SH-SY5Y (cell line): Measurements from ENCODE around the gene KRT77.

Experiments used
- GATA2 ChIP-seq: IDR thresholded peaks from 2 replicates; pipeline ENCODE4 v1.6.1; 2011; ENCODE audit warnings: mild to moderate bottlenecking, low read depth, low read length
- GATA3 ChIP-seq: IDR thresholded peaks from 2 replicates; pipeline ENCODE4 v1.6.1; 2011; ENCODE audit warnings: low read depth, mild to moderate bottlenecking, low read length, moderate library complexity

KRT77 gene

GRCh38 chr12:52703424-52703823 is at the start of gene KRT77:
KRT77 (minus strand) TSS chr12:52703524; CDS start chr12:52703434, 90 bp downstream.
- TF ChIP-seq GATA2 (no peak), GATA3 (no peak)

- TF ChIP-seq GATA3 (no peak), GATA2 (no peak)
Measured at GRCh38 chr12:52752516-52752915, 49.2 kb upstream of the KRT77 start.

GRCh38 chr12:52751795-52752194 is 48.5 kb upstream of the KRT77 start:
- no peak for TF ChIP-seq GATA2
- no peak for TF ChIP-seq GATA3

GRCh38 chr12:52749827-52750226 is 46.5 kb upstream of the KRT77 start:
- no peak for TF ChIP-seq GATA3
- no peak for TF ChIP-seq GATA2

GRCh38 chr12:52748578-52748977 is 45.3 kb upstream of the KRT77 start:
- TF ChIP-seq GATA2 (no peak), GATA3 (no peak)

GRCh38 chr12:52745554-52745953 is 42.2 kb upstream of the KRT77 start:
- TF ChIP-seq GATA3 (no peak), GATA2 (no peak)

GRCh38 chr12:52744493-52745156 is 41.3 kb upstream of the KRT77 start:
- TF ChIP-seq GATA3 (no peak), GATA2 (no peak)

- TF ChIP-seq GATA2, result no peak
- no peak for TF ChIP-seq GATA3
Measured at GRCh38 chr12:52742822-52743457, 39.6 kb upstream of the KRT77 start.

- no peak for TF ChIP-seq GATA3
- TF ChIP-seq GATA2, result no peak
Measured at GRCh38 chr12:52742196-52742580, 38.9 kb upstream of the KRT77 start.

- TF ChIP-seq GATA2 (no peak), GATA3 (no peak)
Measured at GRCh38 chr12:52741375-52742195, 38.3 kb upstream of the KRT77 start.

- TF ChIP-seq GATA3 (no peak), GATA2 (no peak)
Measured at GRCh38 chr12:52740584-52740983, 37.3 kb upstream of the KRT77 start.

GRCh38 chr12:52739963-52740362 is 36.6 kb upstream of the KRT77 start:
- TF ChIP-seq GATA2 (no peak), GATA3 (no peak)

GRCh38 chr12:52735816-52736632 is 32.7 kb upstream of the KRT77 start:
- no peak for TF ChIP-seq GATA2
- TF ChIP-seq GATA3, result no peak

- TF ChIP-seq GATA3 (no peak), GATA2 (no peak)
Measured at GRCh38 chr12:52735106-52735505, 31.8 kb upstream of the KRT77 start.

- no peak for TF ChIP-seq GATA2
- no peak for TF ChIP-seq GATA3
Measured at GRCh38 chr12:52730793-52731192, 27.5 kb upstream of the KRT77 start.
